ENCODE measurements around the gene WDR36.

Gene WDR36

GRCh38 chr5:111117136-111117535 is 25.0 kb downstream of the WDR36 start:
- TF ChIP-seq MAX (IDR thresholded peaks at IDR 0.05), result no peak
- no peak for TF ChIP-seq TAF1 (IDR thresholded peaks at IDR 0.05; ENCODE audit: low read depth)
- no peak for TF ChIP-seq FOXM1 (IDR thresholded peaks at IDR 0.05; ENCODE audit: borderline replicate concordance, low read depth)
- no peak for TF ChIP-seq EP300 (IDR thresholded peaks at IDR 0.05; ENCODE audit: borderline replicate concordance)

GRCh38 chr5:111119221-111119620 is 27.1 kb downstream of the WDR36 start:
- TF ChIP-seq CEBPB (IDR thresholded peaks at IDR 0.05) (no peak), EP300 (IDR thresholded peaks at IDR 0.05; ENCODE audit: borderline replicate concordance) (no peak), MAX (IDR thresholded peaks at IDR 0.05) (no peak)

- no peak for TF ChIP-seq EGR1 (IDR thresholded peaks at IDR 0.05)
- no peak for TF ChIP-seq CEBPB (IDR thresholded peaks at IDR 0.05)
- no peak for TF ChIP-seq EP300 (IDR thresholded peaks at IDR 0.05; ENCODE audit: borderline replicate concordance)
- TF ChIP-seq TCF12 (IDR thresholded peaks at IDR 0.05; ENCODE audit: low read depth), result no peak
- TF ChIP-seq RAD21 (IDR thresholded peaks at IDR 0.05; ENCODE audit: low read depth), result no peak
- TF ChIP-seq REST (IDR thresholded peaks at IDR 0.05; ENCODE audit: low read depth), result no peak
- no peak for TF ChIP-seq FOXM1 (IDR thresholded peaks at IDR 0.05; ENCODE audit: borderline replicate concordance, low read depth)
- no peak for TF ChIP-seq MAX (IDR thresholded peaks at IDR 0.05)
Observed at GRCh38 chr5:111119856-111120255, 27.7 kb downstream of the WDR36 start.

- TF ChIP-seq MAX (IDR thresholded peaks at IDR 0.05), result no peak
- no peak for TF ChIP-seq REST (IDR thresholded peaks at IDR 0.05; ENCODE audit: low read depth)
- no peak for TF ChIP-seq FOXM1 (IDR thresholded peaks at IDR 0.05; ENCODE audit: borderline replicate concordance, low read depth)
- no peak for TF ChIP-seq TEAD4 (IDR thresholded peaks at IDR 0.05)
- no peak for TF ChIP-seq NFIC (IDR thresholded peaks at IDR 0.05)
- TF ChIP-seq TCF12 (IDR thresholded peaks at IDR 0.05; ENCODE audit: low read depth), result no peak
- no peak for TF ChIP-seq CEBPB (IDR thresholded peaks at IDR 0.05)
- TF ChIP-seq RAD21 (IDR thresholded peaks at IDR 0.05; ENCODE audit: low read depth), result no peak
- no peak for TF ChIP-seq EGR1 (IDR thresholded peaks at IDR 0.05)
- no peak for TF ChIP-seq USF1 (IDR thresholded peaks at IDR 0.05)
- no peak for TF ChIP-seq TAF1 (IDR thresholded peaks at IDR 0.05; ENCODE audit: low read depth)
- TF ChIP-seq EP300 (IDR thresholded peaks at IDR 0.05; ENCODE audit: borderline replicate concordance), result no peak
Observed at GRCh38 chr5:111120911-111121310, 28.8 kb downstream of the WDR36 start.

- TF ChIP-seq EGR1 (IDR thresholded peaks at IDR 0.05) (no peak), RAD21 (IDR thresholded peaks at IDR 0.05; ENCODE audit: low read depth) (no peak), CREB1 (IDR thresholded peaks at IDR 0.05; ENCODE audit: low read depth) (no peak), TEAD4 (IDR thresholded peaks at IDR 0.05) (no peak), NFIC (IDR thresholded peaks at IDR 0.05) (no peak), TCF12 (IDR thresholded peaks at IDR 0.05; ENCODE audit: low read depth) (no peak), FOXM1 (IDR thresholded peaks at IDR 0.05; ENCODE audit: borderline replicate concordance, low read depth) (no peak)
Observed at GRCh38 chr5:111121926-111122325, 29.8 kb downstream of the WDR36 start.

GRCh38 chr5:111122398-111122797 is 30.2 kb downstream of the WDR36 start:
- no peak for TF ChIP-seq CEBPB (IDR thresholded peaks at IDR 0.05)
- no peak for TF ChIP-seq YY1 (IDR thresholded peaks at IDR 0.05; ENCODE audit: low read depth)
- no peak for TF ChIP-seq REST (IDR thresholded peaks at IDR 0.05; ENCODE audit: low read depth)
- TF ChIP-seq TCF12 (IDR thresholded peaks at IDR 0.05; ENCODE audit: low read depth), result no peak
- TF ChIP-seq RAD21 (IDR thresholded peaks at IDR 0.05; ENCODE audit: low read depth), result no peak
- TF ChIP-seq TEAD4 (IDR thresholded peaks at IDR 0.05), result no peak
- TF ChIP-seq MAX (IDR thresholded peaks at IDR 0.05), result no peak
- no peak for TF ChIP-seq TAF1 (IDR thresholded peaks at IDR 0.05; ENCODE audit: low read depth)
- TF ChIP-seq FOXM1 (IDR thresholded peaks at IDR 0.05; ENCODE audit: borderline replicate concordance, low read depth), result no peak
- TF ChIP-seq CREB1 (IDR thresholded peaks at IDR 0.05; ENCODE audit: low read depth), result no peak
- no peak for TF ChIP-seq ZBTB7A (IDR thresholded peaks at IDR 0.05; ENCODE audit: low read depth)
- TF ChIP-seq EGR1 (IDR thresholded peaks at IDR 0.05), result no peak
- TF ChIP-seq EP300 (IDR thresholded peaks at IDR 0.05; ENCODE audit: borderline replicate concordance), result no peak
- no peak for TF ChIP-seq USF1 (IDR thresholded peaks at IDR 0.05)
- TF ChIP-seq NFIC (IDR thresholded peaks at IDR 0.05), result no peak

Measured in Ishikawa (cell line).